ENCODE data around the gene TEX48. TPM values are rescaled to one million over a fixed set of nuclear protein-coding genes. Genes with fewer than 3 reads are reported as not detected.

The TEX48 gene
- total RNA-seq, 1 experiment from 2014 or later: not detected

DNA sequence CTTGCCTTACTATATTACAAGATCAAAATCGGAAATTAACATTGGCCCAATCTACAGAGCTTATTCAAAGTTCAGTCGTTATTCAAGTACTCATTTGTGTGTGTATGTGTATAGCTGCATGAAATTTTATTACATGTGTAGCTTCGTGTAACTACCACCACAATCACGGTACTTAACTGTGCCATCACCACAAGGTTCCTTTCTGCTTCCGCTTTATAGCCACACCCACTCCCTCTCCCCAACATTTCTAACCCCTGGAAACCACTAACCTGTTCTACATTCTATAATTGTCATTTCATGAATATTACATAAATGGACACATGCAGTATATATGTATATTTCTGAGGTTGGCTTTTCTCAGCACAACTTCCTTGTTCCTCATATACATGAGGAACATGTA lies 4.0 kb upstream of the TEX48 start (continued):
- no peak for TF ChIP-seq SMAD4 (CRISPR knock-in tag; IDR thresholded peaks at IDR 0.05)
- TF ChIP-seq, protein P1, sequence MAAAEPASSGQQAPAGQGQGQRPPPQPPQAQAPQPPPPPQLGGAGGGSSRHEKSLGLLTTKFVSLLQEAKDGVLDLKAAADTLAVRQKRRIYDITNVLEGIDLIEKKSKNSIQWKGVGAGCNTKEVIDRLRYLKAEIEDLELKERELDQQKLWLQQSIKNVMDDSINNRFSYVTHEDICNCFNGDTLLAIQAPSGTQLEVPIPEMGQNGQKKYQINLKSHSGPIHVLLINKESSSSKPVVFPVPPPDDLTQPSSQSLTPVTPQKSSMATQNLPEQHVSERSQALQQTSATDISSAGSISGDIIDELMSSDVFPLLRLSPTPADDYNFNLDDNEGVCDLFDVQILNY (CRISPR knock-in tag; IDR thresholded peaks at IDR 0.05): no peak
- TF ChIP-seq CBFB (CRISPR knock-in tag; IDR thresholded peaks at IDR 0.05; ENCODE audit: low read depth): no peak

DNA sequence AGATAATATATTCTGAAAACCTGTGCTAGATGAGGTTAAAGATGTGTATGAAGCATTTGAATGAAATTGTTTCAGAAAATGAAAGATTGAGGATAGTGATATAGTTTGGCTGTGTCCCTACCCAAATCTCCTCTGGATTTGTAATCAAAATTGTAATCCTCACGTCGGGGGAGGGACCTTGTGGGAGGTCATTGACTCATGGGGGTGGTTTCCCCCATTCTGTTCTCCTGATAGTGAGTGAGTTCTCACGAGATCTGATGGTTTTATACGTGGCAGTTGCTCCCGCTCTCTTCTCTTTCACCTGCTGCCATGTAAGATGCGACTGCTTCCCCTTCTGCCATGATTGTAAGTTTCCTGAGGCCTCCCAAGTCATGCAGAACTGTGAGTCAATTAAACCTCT lies 2.0 kb upstream of the TEX48 start:
- Mint-ChIP-seq H3K4me1 (no peaks in the 10 kb centered on the region; the same call in 1 of the 2 replicates), H3K36me3 (no peaks in the 10 kb centered on the region), H3K27ac (no peak overlapping the region), H3K27me3 (ENCODE audit: low read depth) (no peaks in the 10 kb centered on the region), H3K4me3 (no peak overlapping the region), H3K9me3 (no peaks in the 10 kb centered on the region)
- DNase-seq (ENCODE audit: low spot score) (no peak), ATAC-seq (no peak)
- ChIA-PET POLR2A (no interaction called here), CTCF (interaction anchor here (0.9 to 4.8 kb wide), 2 partner anchors 222 to 330 kb away, joined by 3 to 39 read pairs; no protein-coding TSS in a partner anchor)
- TF ChIP-seq, protein P2, sequence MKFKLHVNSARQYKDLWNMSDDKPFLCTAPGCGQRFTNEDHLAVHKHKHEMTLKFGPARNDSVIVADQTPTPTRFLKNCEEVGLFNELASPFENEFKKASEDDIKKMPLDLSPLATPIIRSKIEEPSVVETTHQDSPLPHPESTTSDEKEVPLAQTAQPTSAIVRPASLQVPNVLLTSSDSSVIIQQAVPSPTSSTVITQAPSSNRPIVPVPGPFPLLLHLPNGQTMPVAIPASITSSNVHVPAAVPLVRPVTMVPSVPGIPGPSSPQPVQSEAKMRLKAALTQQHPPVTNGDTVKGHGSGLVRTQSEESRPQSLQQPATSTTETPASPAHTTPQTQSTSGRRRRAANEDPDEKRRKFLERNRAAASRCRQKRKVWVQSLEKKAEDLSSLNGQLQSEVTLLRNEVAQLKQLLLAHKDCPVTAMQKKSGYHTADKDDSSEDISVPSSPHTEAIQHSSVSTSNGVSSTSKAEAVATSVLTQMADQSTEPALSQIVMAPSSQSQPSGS (CRISPR knock-in tag; IDR thresholded peaks at IDR 0.05; ENCODE audit: borderline replicate concordance, low read depth): no peak

DNA sequence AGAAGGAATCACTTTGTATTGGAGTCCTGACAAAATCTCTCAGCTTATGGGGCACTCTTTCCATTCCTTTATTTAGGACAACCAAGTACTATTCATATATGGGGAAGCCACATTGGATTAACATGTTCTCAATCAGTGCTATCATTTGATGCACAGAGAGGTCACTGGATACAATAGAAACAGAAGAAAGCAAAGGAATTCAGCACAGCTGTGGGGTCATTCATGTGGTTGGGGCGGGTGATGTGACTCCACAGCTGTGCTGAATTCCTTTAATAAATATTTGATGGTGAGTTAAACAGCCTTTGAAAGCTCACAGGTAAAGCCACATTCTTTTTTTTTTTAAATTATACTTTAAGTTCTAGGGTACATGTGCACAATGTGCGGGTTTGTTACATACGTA lies 854 bp upstream of the TEX48 start:
- Mint-ChIP-seq H3K27ac (no peak overlapping the region), H3K9me3 (no peaks in the 10 kb centered on the region), H3K36me3 (no peaks in the 10 kb centered on the region), H3K27me3 (ENCODE audit: low read depth) (0 out of 2 replicates have a peak, but pooled peaks cover 3% of the 10 kb centered on the region), H3K4me3 (no peak overlapping the region), H3K4me1 (no peaks in the 10 kb centered on the region; the same call in 1 of the 2 replicates)
- CTCF ChIA-PET: interaction anchor here (0.9 to 4.8 kb wide), 6 partner anchors 11 to 331 kb away, joined by 3 to 39 read pairs (median 4); no protein-coding TSS in a partner anchor
- no peak for DNase-seq (ENCODE audit: low spot score)
- no peak for ATAC-seq
- POLR2A ChIA-PET: no interaction called here
- TF ChIP-seq ZNF232 (CRISPR knock-in tag; IDR thresholded peaks at IDR 0.05) (no peak), ZNF121 (CRISPR knock-in tag; IDR thresholded peaks at IDR 0.05) (no peak), SOX15 (CRISPR knock-in tag; IDR thresholded peaks at IDR 0.05) (no peak), SMAD4 (CRISPR knock-in tag; IDR thresholded peaks at IDR 0.05) (no peak), NFATC4 (CRISPR knock-in tag; IDR thresholded peaks at IDR 0.05) (no peak), GRHL2 (CRISPR knock-in tag; IDR thresholded peaks at IDR 0.05; ENCODE audit: insufficient replicate concordance, severe bottlenecking) (no peak), TCF7 (CRISPR knock-in tag; IDR thresholded peaks at IDR 0.05; ENCODE audit: low read depth) (no peak), ZNF219 (CRISPR knock-in tag; IDR thresholded peaks at IDR 0.05; ENCODE audit: borderline replicate concordance) (no peak), GTF2I (CRISPR knock-in tag; conservative IDR thresholded peaks at IDR 0.05) (no peak), ZNF138 (CRISPR knock-in tag; conservative IDR thresholded peaks at IDR 0.05) (no peak), ELF4 (CRISPR knock-in tag; IDR thresholded peaks at IDR 0.05; ENCODE audit: low read depth) (no peak), SMAD3 (CRISPR knock-in tag; IDR thresholded peaks at IDR 0.05; ENCODE audit: borderline replicate concordance) (no peak), RELA (CRISPR knock-in tag; IDR thresholded peaks at IDR 0.05; ENCODE audit: borderline replicate concordance) (no peak)
- TF ChIP-seq, protein P3, sequence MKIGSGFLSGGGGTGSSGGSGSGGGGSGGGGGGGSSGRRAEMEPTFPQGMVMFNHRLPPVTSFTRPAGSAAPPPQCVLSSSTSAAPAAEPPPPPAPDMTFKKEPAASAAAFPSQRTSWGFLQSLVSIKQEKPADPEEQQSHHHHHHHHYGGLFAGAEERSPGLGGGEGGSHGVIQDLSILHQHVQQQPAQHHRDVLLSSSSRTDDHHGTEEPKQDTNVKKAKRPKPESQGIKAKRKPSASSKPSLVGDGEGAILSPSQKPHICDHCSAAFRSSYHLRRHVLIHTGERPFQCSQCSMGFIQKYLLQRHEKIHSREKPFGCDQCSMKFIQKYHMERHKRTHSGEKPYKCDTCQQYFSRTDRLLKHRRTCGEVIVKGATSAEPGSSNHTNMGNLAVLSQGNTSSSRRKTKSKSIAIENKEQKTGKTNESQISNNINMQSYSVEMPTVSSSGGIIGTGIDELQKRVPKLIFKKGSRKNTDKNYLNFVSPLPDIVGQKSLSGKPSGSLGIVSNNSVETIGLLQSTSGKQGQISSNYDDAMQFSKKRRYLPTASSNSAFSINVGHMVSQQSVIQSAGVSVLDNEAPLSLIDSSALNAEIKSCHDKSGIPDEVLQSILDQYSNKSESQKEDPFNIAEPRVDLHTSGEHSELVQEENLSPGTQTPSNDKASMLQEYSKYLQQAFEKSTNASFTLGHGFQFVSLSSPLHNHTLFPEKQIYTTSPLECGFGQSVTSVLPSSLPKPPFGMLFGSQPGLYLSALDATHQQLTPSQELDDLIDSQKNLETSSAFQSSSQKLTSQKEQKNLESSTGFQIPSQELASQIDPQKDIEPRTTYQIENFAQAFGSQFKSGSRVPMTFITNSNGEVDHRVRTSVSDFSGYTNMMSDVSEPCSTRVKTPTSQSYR (CRISPR knock-in tag; IDR thresholded peaks at IDR 0.05): no peak
- TF ChIP-seq, protein P4, sequence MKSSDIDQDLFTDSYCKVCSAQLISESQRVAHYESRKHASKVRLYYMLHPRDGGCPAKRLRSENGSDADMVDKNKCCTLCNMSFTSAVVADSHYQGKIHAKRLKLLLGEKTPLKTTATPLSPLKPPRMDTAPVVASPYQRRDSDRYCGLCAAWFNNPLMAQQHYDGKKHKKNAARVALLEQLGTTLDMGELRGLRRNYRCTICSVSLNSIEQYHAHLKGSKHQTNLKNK (CRISPR knock-in tag; IDR thresholded peaks at IDR 0.05): no peak
- TF ChIP-seq, protein P5, sequence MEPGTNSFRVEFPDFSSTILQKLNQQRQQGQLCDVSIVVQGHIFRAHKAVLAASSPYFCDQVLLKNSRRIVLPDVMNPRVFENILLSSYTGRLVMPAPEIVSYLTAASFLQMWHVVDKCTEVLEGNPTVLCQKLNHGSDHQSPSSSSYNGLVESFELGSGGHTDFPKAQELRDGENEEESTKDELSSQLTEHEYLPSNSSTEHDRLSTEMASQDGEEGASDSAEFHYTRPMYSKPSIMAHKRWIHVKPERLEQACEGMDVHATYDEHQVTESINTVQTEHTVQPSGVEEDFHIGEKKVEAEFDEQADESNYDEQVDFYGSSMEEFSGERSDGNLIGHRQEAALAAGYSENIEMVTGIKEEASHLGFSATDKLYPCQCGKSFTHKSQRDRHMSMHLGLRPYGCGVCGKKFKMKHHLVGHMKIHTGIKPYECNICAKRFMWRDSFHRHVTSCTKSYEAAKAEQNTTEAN (CRISPR knock-in tag; IDR thresholded peaks at IDR 0.05): no peak
- TF ChIP-seq, protein P6, sequence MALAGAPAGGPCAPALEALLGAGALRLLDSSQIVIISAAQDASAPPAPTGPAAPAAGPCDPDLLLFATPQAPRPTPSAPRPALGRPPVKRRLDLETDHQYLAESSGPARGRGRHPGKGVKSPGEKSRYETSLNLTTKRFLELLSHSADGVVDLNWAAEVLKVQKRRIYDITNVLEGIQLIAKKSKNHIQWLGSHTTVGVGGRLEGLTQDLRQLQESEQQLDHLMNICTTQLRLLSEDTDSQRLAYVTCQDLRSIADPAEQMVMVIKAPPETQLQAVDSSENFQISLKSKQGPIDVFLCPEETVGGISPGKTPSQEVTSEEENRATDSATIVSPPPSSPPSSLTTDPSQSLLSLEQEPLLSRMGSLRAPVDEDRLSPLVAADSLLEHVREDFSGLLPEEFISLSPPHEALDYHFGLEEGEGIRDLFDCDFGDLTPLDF (CRISPR knock-in tag; IDR thresholded peaks at IDR 0.05): no peak
- TF ChIP-seq, protein P7, sequence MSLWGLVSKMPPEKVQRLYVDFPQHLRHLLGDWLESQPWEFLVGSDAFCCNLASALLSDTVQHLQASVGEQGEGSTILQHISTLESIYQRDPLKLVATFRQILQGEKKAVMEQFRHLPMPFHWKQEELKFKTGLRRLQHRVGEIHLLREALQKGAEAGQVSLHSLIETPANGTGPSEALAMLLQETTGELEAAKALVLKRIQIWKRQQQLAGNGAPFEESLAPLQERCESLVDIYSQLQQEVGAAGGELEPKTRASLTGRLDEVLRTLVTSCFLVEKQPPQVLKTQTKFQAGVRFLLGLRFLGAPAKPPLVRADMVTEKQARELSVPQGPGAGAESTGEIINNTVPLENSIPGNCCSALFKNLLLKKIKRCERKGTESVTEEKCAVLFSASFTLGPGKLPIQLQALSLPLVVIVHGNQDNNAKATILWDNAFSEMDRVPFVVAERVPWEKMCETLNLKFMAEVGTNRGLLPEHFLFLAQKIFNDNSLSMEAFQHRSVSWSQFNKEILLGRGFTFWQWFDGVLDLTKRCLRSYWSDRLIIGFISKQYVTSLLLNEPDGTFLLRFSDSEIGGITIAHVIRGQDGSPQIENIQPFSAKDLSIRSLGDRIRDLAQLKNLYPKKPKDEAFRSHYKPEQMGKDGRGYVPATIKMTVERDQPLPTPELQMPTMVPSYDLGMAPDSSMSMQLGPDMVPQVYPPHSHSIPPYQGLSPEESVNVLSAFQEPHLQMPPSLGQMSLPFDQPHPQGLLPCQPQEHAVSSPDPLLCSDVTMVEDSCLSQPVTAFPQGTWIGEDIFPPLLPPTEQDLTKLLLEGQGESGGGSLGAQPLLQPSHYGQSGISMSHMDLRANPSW (CRISPR knock-in tag; conservative IDR thresholded peaks at IDR 0.05; ENCODE audit: low read depth): no peak
